Adrenal gland (tissue), 12 donors: ENCODE data around the gene CFAP57. TPM values are rescaled to one million over a fixed set of nuclear protein-coding genes. Genes with fewer than 3 reads are reported as not detected.

Experiments used
- DNase-seq, 7 donors: peaks; one replicate each; pipeline ENCODE4 v3.0.0-alpha.2; 2019 to 2020
- H3K27ac ChIP-seq, 5 donors: fragments of 200-600 bp; sonication (generic) in 4 of 5; 1 replicate in 3 of 5; 2 replicates in 2 of 5; pipeline versions ENCODE4 v1.5.1 to v1.8.0; 2016 to 2020; ENCODE audit warnings: mild to moderate bottlenecking in 1 of 5
- H3K27me3 ChIP-seq: fragments of 200-600 bp; 2 replicates; pipeline ENCODE4 v1.8.0; 2021
- H3K36me3 ChIP-seq, 2 donors: fragments of 200-600 bp; replicated peaks in 1 of 2; 1 replicate in 1 of 2; 2 replicates in 1 of 2; pipeline versions ENCODE4 v1.5.1 to v1.8.0; 2018 to 2022
- H3K4me1 ChIP-seq, 2 donors: fragments of 200-600 bp; replicated peaks in 1 of 2; 1 replicate in 1 of 2; 2 replicates in 1 of 2; pipeline versions ENCODE4 v1.5.1 to v1.8.0; 2018 to 2021
- H3K4me3 ChIP-seq, 4 donors: fragments of 200-600 bp; sonication (generic) in 3 of 4; one replicate each; pipeline ENCODE4 v1.5.1; 2016 to 2018
- H3K9me3 ChIP-seq, 3 donors: fragments of 200-600 bp; sonication (generic) in 1 of 3; replicated peaks in 1 of 3; 1 replicate in 2 of 3; 2 replicates in 1 of 3; pipeline versions ENCODE4 v1.5.1 to v1.8.0; 2016 to 2021
- CTCF ChIP-seq, 6 experiments: fragments of 450-650 bp in 4 of 6; fragments of 200-600 bp in 2 of 6; sonication (generic) in 1 of 6; IDR thresholded peaks; 1 replicate in 5 of 6; 2 replicates in 1 of 6; pipeline versions ENCODE4 v1.5.1 to v1.8.0; 2016 to 2021; ENCODE audit warnings: antibody characterized with exemption in 6 of 6, mild to moderate bottlenecking in 2 of 6, moderate library complexity in 1 of 6
- POLR2A ChIP-seq, 2 donors: fragments of 450-650 bp; IDR thresholded peaks; one replicate each; pipeline ENCODE4 v1.6.1; 2017; ENCODE audit warnings: antibody characterized with exemption in 2 of 2, mild to moderate bottlenecking in 2 of 2, moderate library complexity in 1 of 2
- WGBS, 4 donors: extraction: QIAGEN DNeasy Blood & Tissue Kit in 2 of 4; methylation state at CpG; one replicate each; pipeline versions ENCODE4 v1.1.5 to v1.1.7; 2013 to 2017; 5-methylcytosine and 5-hydroxymethylcytosine counted together
- intact Hi-C, 2 donors: fragments of 100-400 bp; cut with DNase I; formaldehyde crosslinking; loops; one replicate each; pipeline versions ENCODE4 v1.14.1 to v1.15.0; 2022 to 2023
- polyA plus RNA-seq, 3 donors: library from polyadenylated mRNA; stranded (reverse); fragments of 200-250 nt in 2 of 3; fragments of 350-450 nt in 1 of 3; fragmentation: Illumina TruSeq in 1 of 3; extraction: RNeasy Lipid Tissue Mini Kit (QIAGEN cat#74804) in 1 of 3; gene quantifications; one replicate each; pipeline ENCODE4 v1.2.3, GENCODE V29; 2013 to 2014
- total RNA-seq, 9 donors: library from RNA; depleted of rRNA in 4 of 9; stranded (reverse); fragments of >200 nt in 4 of 9; fragments of 120-200 nt in 1 of 9; fragmentation: NEBNext Ultra II Directional in 1 of 9; extraction: Animal tissue kit (Norgen Biotek cat#: 25700) in 1 of 9; gene quantifications; one replicate each; pipeline versions ENCODE4 v1.1.0 to v1.2.4, GENCODE V29; 2013 to 2023
- donor health status: healthy with polysubstance abuse.
- donor health status: Bipolar disorder and iron deficiency.
- donor health status: DM: yes; HTN: yes; CAD: no.
- donor health status: DM: no; HTN: no; CAD: no.
- donor health status: DM: no; HTN: no; CAD: no.
- donor health status: DM: yes; HTN: yes; CAD: no.

The CFAP57 gene
- total and polyA plus RNA-seq, 12 donors, result 0.06 to 2.1 (median 0.33) TPM; not detected in 3

- peak in 3 of 7 donors; percentile 6 to 10 (median 9) for DNase-seq
- peaks cover 0 to 9% of the 10 kb centered on the region in 2 donors for H3K4me1 ChIP-seq
- H3K27me3 ChIP-seq, result no peaks in the 10 kb centered on the region
- WGBS, 4 donors, result 87 to 91% (median 89%) methylated on average over 5 to 7 of the region's 7 CpGs
- intact Hi-C loops, result no loop called here
- no peaks in the 10 kb centered on the region for H3K36me3 ChIP-seq
- no peaks in the 10 kb centered on the region for H3K9me3 ChIP-seq
- TF ChIP-seq CTCF (IDR thresholded peaks at IDR 0.05) (no peak), POLR2A (IDR thresholded peaks at IDR 0.05) (no peak)
- H3K4me3 ChIP-seq, result no peak within 1 kb of the TSS
- H3K27ac ChIP-seq, result no peak within 1 kb of the TSS
These were observed 97.7 kb downstream of the CFAP57 start, which contains the start of gene TMEM125 for GRCh38 chr1:43269627-43270375. Gene TMEM125, plus strand, starts transcription at chr1:43269983. Its CDS starts 2,740 bp downstream, at chr1:43272723.

DNA sequence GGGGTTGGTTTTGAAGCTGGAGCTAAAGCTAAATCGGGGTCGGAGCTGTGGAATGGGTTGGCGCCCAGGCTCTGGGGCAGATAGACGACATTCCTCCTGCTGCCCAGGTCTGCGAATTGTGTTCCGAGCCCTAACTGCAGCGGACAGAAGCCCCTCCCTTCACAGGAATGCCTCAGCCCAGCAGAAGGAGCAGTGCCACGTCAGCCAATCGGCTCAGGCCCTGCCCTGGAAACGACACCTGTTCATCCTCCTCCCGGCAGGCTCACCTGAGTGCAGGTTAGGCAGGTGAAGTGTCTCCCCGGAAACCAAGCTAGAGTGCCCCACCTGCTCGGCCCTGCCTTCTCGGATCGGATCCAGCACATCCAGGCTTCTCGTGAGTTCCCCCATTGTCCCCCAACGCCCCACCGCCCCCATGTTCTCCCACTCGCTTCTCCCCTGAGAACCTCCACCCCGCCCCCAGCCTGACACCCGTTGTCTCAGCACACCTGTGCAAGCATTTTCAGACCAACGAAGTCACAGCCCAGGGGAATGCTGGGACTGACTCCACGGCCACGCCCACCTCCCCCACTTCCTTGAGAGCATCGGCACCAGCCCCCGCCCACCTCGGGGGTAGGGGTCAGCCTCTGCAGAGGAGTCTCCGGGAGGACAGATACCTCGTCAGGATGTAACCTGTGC is 98.4 kb downstream of the CFAP57 start:
- Histone ChIP-seq H3K27ac (no peak overlapping the region), H3K27me3 (no peaks in the 10 kb centered on the region), H3K4me1 (peaks cover 0 to 9% of the 10 kb centered on the region in 2 donors), H3K4me3 (no peak overlapping the region), H3K9me3 (no peaks in the 10 kb centered on the region), H3K36me3 (no peaks in the 10 kb centered on the region)
- intact Hi-C loops, result no loop called here
- DNase-seq, result peak in 3 of 7 donors; percentile 14 to 42 (median 17)
- TF ChIP-seq POLR2A (IDR thresholded peaks at IDR 0.05) (no peak), CTCF (IDR thresholded peaks at IDR 0.05) (no peak)
- WGBS, 4 donors, result 14 to 28% (median 20%) methylated on average over 13 to 29 of the region's 29 CpGs

DNA sequence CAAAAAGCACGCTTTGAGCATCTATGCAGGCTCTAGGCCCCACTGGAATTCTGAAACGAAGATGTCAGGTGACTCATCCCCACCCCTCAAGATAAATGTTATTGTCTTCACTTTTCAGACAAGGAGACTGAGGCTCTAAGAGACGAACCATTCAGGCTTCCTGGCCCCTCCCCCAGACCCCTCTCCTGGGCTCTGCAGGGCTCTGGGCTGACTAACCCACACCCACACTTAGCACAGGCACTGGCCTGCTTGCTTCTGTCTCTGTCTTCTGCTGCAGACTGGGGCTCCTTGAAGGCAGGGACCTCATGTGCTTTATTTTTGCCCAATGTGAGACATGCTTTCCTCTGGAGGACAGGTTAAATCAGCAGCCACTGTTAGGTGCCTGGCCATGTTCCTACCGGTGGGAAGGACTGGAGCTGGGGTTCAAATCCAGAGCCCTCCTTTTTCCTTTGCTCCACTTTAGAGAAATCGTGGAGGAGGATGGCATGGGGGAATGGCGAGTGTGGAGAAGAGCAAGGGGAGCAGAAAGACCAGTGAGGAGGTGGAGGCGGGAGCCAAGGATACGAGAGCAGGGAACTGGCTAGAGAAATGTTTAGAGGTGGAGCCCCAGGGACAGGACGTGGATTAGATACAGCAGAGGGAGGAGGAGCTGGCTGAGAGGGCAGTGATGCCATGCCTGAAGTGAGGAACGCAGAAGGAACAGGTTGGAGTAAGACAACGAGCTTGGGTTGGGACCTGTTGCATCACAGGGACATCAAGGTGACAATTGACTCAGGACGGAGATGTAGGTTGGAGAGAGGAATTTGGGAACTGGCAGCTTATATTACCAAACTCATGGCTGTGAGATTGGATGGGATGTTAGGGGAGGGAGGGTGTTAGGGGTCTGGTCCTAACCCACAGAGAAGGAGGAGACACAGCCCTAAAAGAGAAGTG is 99.3 kb downstream of the CFAP57 start:
- H3K4me1 ChIP-seq, result peaks cover 0 to 9% of the 10 kb centered on the region in 2 donors
- H3K27ac ChIP-seq, result no peak overlapping the region
- no peaks in the 10 kb centered on the region for H3K36me3 ChIP-seq
- no peaks in the 10 kb centered on the region for H3K27me3 ChIP-seq
- no peak overlapping the region for H3K4me3 ChIP-seq
- no peak for TF ChIP-seq CTCF (IDR thresholded peaks at IDR 0.05)
- TF ChIP-seq POLR2A (IDR thresholded peaks at IDR 0.05), result no peak
- DNase-seq, result peak in 3 of 7 donors; percentile 7 to 28 (median 17)
- no peaks in the 10 kb centered on the region for H3K9me3 ChIP-seq
- intact Hi-C loops, result no loop called here
- WGBS, 4 donors, result 74 to 79% (median 76%) methylated on average over 12 of the region's 12 CpGs
